ENCODE measurements around the gene SUPT3H. TPM values are rescaled to one million over a fixed set of nuclear protein-coding genes. Genes with fewer than 3 reads are reported as not detected.

SUPT3H gene
- total RNA-seq, 1 experiment from 2014 or later = 3.6 TPM

GRCh38 chr6:45192556-45192955 is 185.2 kb downstream of the SUPT3H start:
- no peaks in the 10 kb centered on the region for H3K9me3 ChIP-seq (ENCODE audit: low read length)
- no peaks in the 10 kb centered on the region for H3K79me2 ChIP-seq (ENCODE audit: low read length)
- no peaks in the 10 kb centered on the region for H4K20me1 ChIP-seq (ENCODE audit: low read length)
- CTCF ChIA-PET = no interaction called here
- H3K9me2 ChIP-seq (replicated peaks; ENCODE audit: low read length) = no peaks in the 10 kb centered on the region
- intact Hi-C loops (cut with micrococcal nuclease) = no loop called here
- H3K36me3 ChIP-seq (ENCODE audit: low read depth, low read length) = no peaks in the 10 kb centered on the region
- H3F3A ChIP-seq (ENCODE audit: low read length, unreplicated experiment) = no peaks in the 10 kb centered on the region
- H3K4me3 ChIP-seq (ENCODE audit: low read length) = no peak overlapping the region
- H3K4me2 ChIP-seq (ENCODE audit: low read length) = no peak overlapping the region
- no peak overlapping the region for H2AFZ ChIP-seq (ENCODE audit: low read length)
- no peak overlapping the region for H3K9ac ChIP-seq (ENCODE audit: low read length)
- POLR2A ChIA-PET (ENCODE audit: unreplicated experiment) = interaction anchor here (0.7 kb wide), 1 partner anchor 105 kb away, joined by 3 read pairs; no protein-coding TSS in a partner anchor
- TF ChIP-seq EZH2 (IDR thresholded peaks at IDR 0.05; ENCODE audit: low read length, unreplicated experiment) (no peak), EZH2phosphoT487 (IDR thresholded peaks at IDR 0.05; ENCODE audit: borderline replicate concordance, low read length) (no peak)
- TF ChIP-seq, protein P1, sequence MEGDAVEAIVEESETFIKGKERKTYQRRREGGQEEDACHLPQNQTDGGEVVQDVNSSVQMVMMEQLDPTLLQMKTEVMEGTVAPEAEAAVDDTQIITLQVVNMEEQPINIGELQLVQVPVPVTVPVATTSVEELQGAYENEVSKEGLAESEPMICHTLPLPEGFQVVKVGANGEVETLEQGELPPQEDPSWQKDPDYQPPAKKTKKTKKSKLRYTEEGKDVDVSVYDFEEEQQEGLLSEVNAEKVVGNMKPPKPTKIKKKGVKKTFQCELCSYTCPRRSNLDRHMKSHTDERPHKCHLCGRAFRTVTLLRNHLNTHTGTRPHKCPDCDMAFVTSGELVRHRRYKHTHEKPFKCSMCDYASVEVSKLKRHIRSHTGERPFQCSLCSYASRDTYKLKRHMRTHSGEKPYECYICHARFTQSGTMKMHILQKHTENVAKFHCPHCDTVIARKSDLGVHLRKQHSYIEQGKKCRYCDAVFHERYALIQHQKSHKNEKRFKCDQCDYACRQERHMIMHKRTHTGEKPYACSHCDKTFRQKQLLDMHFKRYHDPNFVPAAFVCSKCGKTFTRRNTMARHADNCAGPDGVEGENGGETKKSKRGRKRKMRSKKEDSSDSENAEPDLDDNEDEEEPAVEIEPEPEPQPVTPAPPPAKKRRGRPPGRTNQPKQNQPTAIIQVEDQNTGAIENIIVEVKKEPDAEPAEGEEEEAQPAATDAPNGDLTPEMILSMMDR (conservative IDR thresholded peaks at IDR 0.05; ENCODE audit: low read depth, low read length) = no peak
- no TSS peak for BruUV-seq (replicated peaks)
- peaks cover 8% of the 10 kb centered on the region for H3K4me1 ChIP-seq (ENCODE audit: insufficient read depth, low read length)
- peak; percentile 14 for DNase-seq
- H3K27me3 ChIP-seq (ENCODE audit: low read length) = no peaks in the 10 kb centered on the region
- no peak overlapping the region for H3K27ac ChIP-seq (ENCODE audit: low read length)
- ATAC-seq = no peak

DNA sequence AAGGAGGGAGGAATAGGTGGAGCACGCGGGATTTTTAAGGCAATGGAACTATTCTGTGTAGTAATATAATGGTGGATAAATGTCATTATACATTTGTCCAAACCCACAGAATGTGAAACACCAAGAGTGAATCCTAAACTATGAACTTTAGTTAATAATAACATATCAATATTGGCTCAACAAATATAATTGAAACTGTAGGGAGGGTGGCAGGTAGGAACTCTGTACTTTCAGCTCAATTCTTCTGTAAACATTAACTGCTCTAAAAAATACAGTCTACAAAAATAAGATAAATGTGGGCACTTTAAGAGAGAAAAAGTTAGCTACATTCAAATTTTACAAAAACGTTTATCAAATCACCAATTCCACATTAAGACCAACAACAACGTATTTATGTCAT is 186.3 kb downstream of the SUPT3H start:
- no peaks in the 10 kb centered on the region for H3K9me3 ChIP-seq (ENCODE audit: low read length)
- intact Hi-C loops (cut with micrococcal nuclease) = no loop called here
- no peaks in the 10 kb centered on the region for H3K36me3 ChIP-seq (ENCODE audit: low read depth, low read length)
- no peaks in the 10 kb centered on the region for H3F3A ChIP-seq (ENCODE audit: low read length, unreplicated experiment)
- no peak for DNase-seq
- no peak overlapping the region for H3K4me2 ChIP-seq (ENCODE audit: low read length)
- TF ChIP-seq, protein P1 (conservative IDR thresholded peaks at IDR 0.05; ENCODE audit: low read depth, low read length) = no peak
- no peak for TF ChIP-seq EZH2phosphoT487 (IDR thresholded peaks at IDR 0.05; ENCODE audit: borderline replicate concordance, low read length)
- no peak for TF ChIP-seq EZH2 (IDR thresholded peaks at IDR 0.05; ENCODE audit: low read length, unreplicated experiment)
- no peak overlapping the region for H2AFZ ChIP-seq (ENCODE audit: low read length)
- ChIA-PET POLR2A (ENCODE audit: unreplicated experiment) (no interaction called here), CTCF (no interaction called here)
- H3K79me2 ChIP-seq (ENCODE audit: low read length) = no peaks in the 10 kb centered on the region
- H4K20me1 ChIP-seq (ENCODE audit: low read length) = no peaks in the 10 kb centered on the region
- no peak overlapping the region for H3K9ac ChIP-seq (ENCODE audit: low read length)
- peaks cover 10% of the 10 kb centered on the region for H3K4me1 ChIP-seq (ENCODE audit: insufficient read depth, low read length)
- no peak overlapping the region for H3K27ac ChIP-seq (ENCODE audit: low read length)
- ATAC-seq = no peak
- no peak overlapping the region for H3K4me3 ChIP-seq (ENCODE audit: low read length)
- BruUV-seq (replicated peaks) = no TSS peak
- H3K9me2 ChIP-seq (replicated peaks; ENCODE audit: low read length) = no peaks in the 10 kb centered on the region
- no peaks in the 10 kb centered on the region for H3K27me3 ChIP-seq (ENCODE audit: low read length)

DNA sequence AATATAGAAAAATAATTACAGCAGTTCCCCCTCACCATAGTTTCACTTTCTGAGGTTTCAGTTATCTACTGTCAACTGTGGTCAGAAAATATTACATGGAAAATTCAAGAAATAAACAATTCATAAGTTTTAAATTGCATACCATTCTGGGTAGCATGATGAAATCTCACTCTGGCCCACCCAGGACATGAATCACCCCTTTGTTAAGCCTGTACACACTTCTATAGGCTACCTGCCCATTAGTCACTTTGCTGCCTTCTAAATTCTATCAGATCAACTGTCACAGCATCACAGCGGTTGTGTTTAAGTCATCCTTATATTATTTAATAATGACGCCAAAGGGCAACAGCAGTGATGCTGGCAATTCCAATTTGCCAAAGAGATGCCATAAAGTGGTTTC is 189.9 kb downstream of the SUPT3H start:
- Histone ChIP-seq H3K4me1 (ENCODE audit: insufficient read depth, low read length) (peaks cover 10% of the 10 kb centered on the region), H3K4me3 (ENCODE audit: low read length) (no peak overlapping the region), H3F3A (ENCODE audit: low read length, unreplicated experiment) (no peaks in the 10 kb centered on the region), H3K9me2 (replicated peaks; ENCODE audit: low read length) (no peaks in the 10 kb centered on the region), H3K9ac (ENCODE audit: low read length) (no peak overlapping the region), H3K9me3 (ENCODE audit: low read length) (no peaks in the 10 kb centered on the region), H3K36me3 (ENCODE audit: low read depth, low read length) (no peaks in the 10 kb centered on the region), H4K20me1 (ENCODE audit: low read length) (no peaks in the 10 kb centered on the region), H3K27ac (ENCODE audit: low read length) (peak overlapping the region; percentile 49), H3K79me2 (ENCODE audit: low read length) (no peaks in the 10 kb centered on the region), H3K4me2 (ENCODE audit: low read length) (peak overlapping the region; percentile 60), H2AFZ (ENCODE audit: low read length) (no peak overlapping the region), H3K27me3 (ENCODE audit: low read length) (no peaks in the 10 kb centered on the region)
- no TSS peak for BruUV-seq (replicated peaks)
- CTCF ChIA-PET = no interaction called here
- TF ChIP-seq EZH2phosphoT487 (IDR thresholded peaks at IDR 0.05; ENCODE audit: borderline replicate concordance, low read length) (no peak), EZH2 (IDR thresholded peaks at IDR 0.05; ENCODE audit: low read length, unreplicated experiment) (no peak)
- TF ChIP-seq, protein P1 (conservative IDR thresholded peaks at IDR 0.05; ENCODE audit: low read depth, low read length) = no peak
- DNase-seq (peak; percentile 84), ATAC-seq (peak; percentile 96)
- intact Hi-C loops (cut with micrococcal nuclease) = no loop called here
- POLR2A ChIA-PET (ENCODE audit: unreplicated experiment) = no interaction called here

Data from PC-3 (cell line).